Renal pelvis (tissue), 4 donors: ENCODE results near the gene LIMS2. TPM values are rescaled to one million over a fixed set of nuclear protein-coding genes. Genes with fewer than 3 reads are reported as not detected.

Experiments used
- DNase-seq: peaks from one replicate; pipeline ENCODE4 v3.0.0-alpha.2; 2013
- polyA plus RNA-seq, 3 donors: library from polyadenylated mRNA; unstranded; fragments of 120-200 nt; gene quantifications; one replicate each; pipeline ENCODE4 v1.2.1, GENCODE V29; 2013; ENCODE audit not compliant: insufficient read length in 3 of 3

Gene LIMS2
- polyA plus RNA-seq, 3 donors, result 21.6 to 25.1 (median 24.7) TPM

- DNase-seq, result no peak
Measured at GRCh38 chr2:127624756-127625571, 50.4 kb downstream of the LIMS2 start.

- DNase-seq, result no peak
Measured at GRCh38 chr2:127624320-127624755, 51.0 kb downstream of the LIMS2 start.

GRCh38 chr2:127623388-127624319, 51.7 kb downstream of the LIMS2 start:
- no peak for DNase-seq

GRCh38 chr2:127622561-127623387, 52.6 kb downstream of the LIMS2 start:
- no peak for DNase-seq

- DNase-seq, result no peak
Measured at GRCh38 chr2:127621981-127622431, 53.3 kb downstream of the LIMS2 start.

GRCh38 chr2:127620866-127621265, 54.5 kb downstream of the LIMS2 start:
- DNase-seq, result no peak

- no peak for DNase-seq
Measured at GRCh38 chr2:127619877-127620705, 55.2 kb downstream of the LIMS2 start.

GRCh38 chr2:127619203-127619590, 56.1 kb downstream of the LIMS2 start:
- no peak for DNase-seq

- DNase-seq, result no peak
Measured at GRCh38 chr2:127618551-127619202, 56.7 kb downstream of the LIMS2 start.

- DNase-seq, result no peak
Measured at GRCh38 chr2:127615511-127616166, 59.7 kb downstream of the LIMS2 start.

GRCh38 chr2:127614731-127615130, 60.6 kb downstream of the LIMS2 start:
- DNase-seq, result no peak

- DNase-seq, result no peak
Measured at GRCh38 chr2:127614246-127614645, 61.1 kb downstream of the LIMS2 start.

GRCh38 chr2:127612111-127612822, 63.1 kb downstream of the LIMS2 start:
- DNase-seq, result no peak

- no peak for DNase-seq
Measured at GRCh38 chr2:127611076-127611925, 64.0 kb downstream of the LIMS2 start.

GRCh38 chr2:127610561-127610960, 64.8 kb downstream of the LIMS2 start:
- DNase-seq, result no peak

- DNase-seq, result no peak
Measured at GRCh38 chr2:127609818-127610217, 65.5 kb downstream of the LIMS2 start.

- DNase-seq, result no peak
Measured at GRCh38 chr2:127609031-127609751, 66.1 kb downstream of the LIMS2 start.
